Dermis blood vessel endothelial cell (primary cell): ENCODE results near the gene CEP83. TPM values are rescaled to one million over a fixed set of nuclear protein-coding genes. Genes with fewer than 3 reads are reported as not detected.
"Not testable (repeated sequence)": the region's sequence is repeated elsewhere in the genome, so short reads cannot be mapped to it uniquely, and the experiment has no call there.

Source experiments
- DNase-seq: peaks from one replicate; pipeline ENCODE4 v3.0.0; 2010
- total RNA-seq: library from RNA; depleted of rRNA; stranded (reverse); fragments of >200 nt; gene quantifications from 2 replicates; pipeline ENCODE4 v1.2.3, GENCODE V29; 2014

Gene CEP83
- 8.2 and 9.3 TPM in 2 replicates for total RNA-seq

DNA sequence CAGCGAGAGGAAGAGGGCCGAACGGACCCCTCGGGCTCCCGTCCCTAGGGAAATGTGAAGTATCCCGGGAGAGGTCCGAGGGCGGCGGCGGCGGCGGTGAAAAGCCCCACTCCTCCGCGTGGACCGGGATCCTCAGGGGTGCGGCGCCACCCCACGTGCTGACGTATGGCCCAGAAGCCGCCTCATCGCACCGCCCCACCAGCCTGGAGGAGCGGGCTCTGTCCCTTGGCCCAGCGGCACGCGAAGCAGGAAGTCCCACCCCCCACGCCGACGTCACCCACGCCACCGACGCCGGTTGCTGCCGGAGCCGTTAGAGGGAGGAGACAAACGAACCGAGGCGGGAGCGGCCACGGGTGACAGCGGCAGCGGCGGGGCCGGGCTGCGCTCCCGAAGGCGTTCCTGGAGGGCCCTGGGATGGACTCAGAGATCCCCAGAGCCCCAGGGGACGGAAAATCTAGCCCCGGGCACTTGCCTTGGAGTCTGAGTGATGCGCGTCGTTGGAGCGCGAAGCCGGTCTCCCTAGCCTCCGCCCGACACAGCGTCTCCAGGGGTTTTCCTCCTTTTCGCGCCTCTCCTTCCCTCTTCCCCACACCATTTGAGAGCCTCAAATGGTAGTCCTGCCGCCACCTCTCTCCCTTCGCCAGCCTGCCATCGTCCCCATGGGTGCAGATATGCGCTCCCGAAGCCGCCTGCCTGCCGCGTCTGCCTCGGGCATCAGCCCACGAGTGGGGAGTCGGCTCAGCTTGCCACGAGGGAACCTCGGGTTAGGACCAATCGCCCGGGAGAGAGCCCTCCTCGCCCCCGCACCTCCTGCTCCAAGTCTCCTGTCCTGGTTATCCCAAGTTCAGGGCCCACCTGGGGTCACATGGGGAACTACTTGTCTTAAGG, at the start of gene CEP83:
TSS of gene CEP83 (minus strand) at position 140 of the 888 bp plus-strand sequence. CDS start 47,377 bp downstream, outside the sequence.
- peak; percentile 94 for DNase-seq

- DNase-seq = no peak
These were observed 49.6 kb upstream of the CEP83 start for GRCh38 chr12:94509317-94509716.

GRCh38 chr12:94507455-94507854, 47.8 kb upstream of the CEP83 start:
- DNase-seq = no peak

- DNase-seq = no peak
These were observed 44.7 kb upstream of the CEP83 start for GRCh38 chr12:94504386-94504785.

DNA sequence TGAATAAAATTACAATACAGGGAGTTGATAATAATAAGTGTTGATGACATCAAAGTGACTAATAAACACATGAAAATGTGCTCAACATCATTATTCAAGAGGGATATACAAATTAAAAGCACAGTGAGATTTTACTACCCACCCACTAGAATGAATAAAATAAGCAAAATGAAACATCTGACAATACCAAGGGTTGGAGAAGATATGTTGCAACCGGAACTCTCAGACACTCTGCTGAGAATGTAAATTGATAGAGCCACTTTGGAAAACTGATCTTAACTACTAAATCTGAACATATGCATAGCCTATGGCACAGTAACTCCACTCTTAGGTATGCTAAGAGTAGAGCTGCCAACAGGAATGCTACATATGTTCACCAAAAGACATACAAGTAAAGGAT, 44.0 kb upstream of the CEP83 start:
- DNase-seq = no peak

GRCh38 chr12:94500831-94501567, 41.3 kb upstream of the CEP83 start:
- no peak for DNase-seq

DNA sequence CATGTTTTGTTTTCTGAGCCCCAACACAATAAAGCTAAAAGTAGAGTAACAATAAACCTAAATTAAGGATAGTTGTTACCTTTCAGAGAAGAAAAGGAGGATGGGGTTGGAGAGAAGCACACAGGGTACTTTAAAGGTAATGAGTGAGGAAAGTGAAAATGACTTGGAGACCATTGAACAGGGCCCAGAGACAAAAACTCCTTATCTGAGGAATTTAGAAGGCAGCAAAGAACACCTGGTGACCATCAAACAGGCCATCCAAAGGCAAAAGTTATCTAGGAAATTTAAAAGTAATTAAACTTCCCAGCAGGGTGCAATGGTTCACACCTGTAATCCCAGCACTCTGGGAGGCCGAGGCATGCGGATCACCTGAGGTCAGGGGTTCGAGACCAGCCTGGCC, 39.0 kb upstream of the CEP83 start:
- DNase-seq = no peak

DNA sequence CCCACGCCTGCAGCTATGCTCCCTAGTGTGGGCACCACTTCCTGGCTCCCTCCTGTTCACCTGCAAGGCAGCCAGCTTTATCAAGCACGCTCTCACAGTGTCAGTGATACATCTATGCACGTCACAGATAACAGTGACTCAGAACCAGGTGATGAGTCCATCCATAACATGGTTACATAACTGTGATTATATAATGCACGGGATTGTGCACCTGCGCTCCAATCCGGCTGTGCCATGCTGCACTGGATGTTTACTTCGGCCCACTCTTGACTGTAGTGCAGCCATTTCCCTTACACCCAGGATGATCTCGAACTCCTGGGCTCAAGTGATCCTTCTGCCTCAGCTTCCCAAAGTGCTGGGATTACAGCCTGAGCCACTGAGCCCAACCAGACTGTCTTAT, 38.4 kb upstream of the CEP83 start:
- no peak for DNase-seq

- DNase-seq = no peak
These were observed 35.9 kb upstream of the CEP83 start for GRCh38 chr12:94495445-94496115.

DNA sequence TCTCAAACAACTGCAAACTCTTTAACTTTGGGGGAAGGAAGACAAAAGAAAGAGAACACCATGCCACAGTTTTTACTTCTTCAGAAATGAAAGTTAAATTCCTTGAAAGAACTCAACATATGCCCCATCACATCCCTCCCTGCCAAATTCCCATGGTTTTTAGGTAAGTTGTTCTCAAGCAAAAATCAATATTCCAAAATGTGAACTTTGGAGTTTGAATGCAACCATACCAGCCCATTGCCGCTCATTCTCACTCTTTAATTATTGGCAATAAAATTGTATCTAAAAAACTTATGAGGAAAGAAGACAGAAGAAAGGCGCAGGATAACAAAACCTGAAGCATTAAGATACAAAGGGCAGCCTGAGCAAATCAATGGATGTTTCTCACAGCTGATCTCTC, 31.8 kb upstream of the CEP83 start:
- DNase-seq = no peak

DNA sequence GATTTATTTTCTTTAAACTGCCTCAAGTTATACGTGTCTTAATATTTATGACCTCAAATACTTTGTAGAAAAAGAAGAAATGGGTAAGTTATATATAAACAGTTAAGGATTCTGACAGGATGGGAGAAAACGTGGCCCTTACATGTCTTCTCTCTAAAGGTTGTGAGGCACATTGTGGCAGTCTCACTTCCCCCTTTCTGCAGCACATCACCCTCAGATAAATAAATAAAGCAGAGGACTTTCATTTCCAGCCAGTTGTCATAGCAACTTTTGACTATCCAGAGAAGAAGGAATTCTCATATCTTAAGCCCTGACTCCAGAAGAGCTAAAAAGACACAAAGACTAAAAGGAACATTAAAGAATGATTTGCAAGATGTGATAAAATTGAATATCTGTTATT, 28.8 kb upstream of the CEP83 start:
- DNase-seq = no peak

DNA sequence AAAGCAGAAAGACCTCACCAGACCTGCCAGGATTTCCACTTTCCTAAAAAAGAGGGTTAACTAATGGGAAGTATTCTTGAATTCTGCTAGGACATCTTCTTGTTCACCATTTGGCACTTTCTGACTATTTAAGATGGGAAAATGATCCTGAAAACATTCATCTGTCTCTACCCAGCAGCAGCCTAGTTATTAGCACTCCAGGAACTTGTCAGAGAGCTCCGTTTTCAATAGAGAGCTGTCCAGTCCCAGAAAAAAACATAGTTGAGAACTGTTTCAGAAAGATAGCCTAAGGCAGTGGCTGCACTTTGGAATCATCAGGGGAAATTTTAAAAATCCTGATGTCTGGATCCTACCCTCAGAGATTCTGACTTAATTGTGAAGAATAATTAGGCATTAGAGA, 22.1 kb upstream of the CEP83 start:
- DNase-seq = no peak

DNA sequence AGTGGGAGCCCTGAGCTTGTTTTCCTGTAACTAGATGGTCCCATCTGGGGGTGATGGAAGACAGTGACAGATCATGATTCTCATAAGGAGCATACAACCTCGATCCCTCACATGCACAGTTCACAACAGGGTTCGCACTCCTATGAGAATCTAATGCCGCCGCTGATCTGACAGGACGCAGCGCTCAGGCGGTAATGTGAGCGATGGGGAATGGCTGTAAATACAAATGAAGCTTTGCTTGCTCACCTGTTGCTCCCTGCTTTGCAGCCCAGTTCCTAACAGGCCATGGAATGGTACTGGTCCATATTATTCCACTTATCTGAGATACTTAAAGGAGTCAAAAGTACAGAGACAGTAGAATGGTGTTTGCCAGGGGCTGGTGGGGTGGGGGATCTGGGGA, 9.9 kb upstream of the CEP83 start:
- DNase-seq = no peak

DNA sequence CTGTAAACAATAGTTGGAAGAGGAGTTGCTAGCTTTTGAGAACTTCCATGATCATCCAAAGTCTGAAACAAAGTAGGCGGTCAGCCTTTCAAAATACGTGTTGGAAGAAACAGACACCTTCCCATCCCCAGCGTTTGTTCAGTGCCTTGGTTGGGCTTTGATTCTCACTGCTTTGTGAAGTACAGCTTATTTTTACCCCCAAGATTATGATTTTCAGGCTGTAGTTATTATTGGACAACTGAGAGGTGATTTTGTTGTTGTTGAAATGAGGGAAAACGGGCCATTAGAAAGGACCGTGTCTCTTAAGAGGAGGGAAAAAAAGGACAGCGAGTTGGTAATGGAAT, 921 bp upstream of the CEP83 start:
- no peak for DNase-seq

DNA sequence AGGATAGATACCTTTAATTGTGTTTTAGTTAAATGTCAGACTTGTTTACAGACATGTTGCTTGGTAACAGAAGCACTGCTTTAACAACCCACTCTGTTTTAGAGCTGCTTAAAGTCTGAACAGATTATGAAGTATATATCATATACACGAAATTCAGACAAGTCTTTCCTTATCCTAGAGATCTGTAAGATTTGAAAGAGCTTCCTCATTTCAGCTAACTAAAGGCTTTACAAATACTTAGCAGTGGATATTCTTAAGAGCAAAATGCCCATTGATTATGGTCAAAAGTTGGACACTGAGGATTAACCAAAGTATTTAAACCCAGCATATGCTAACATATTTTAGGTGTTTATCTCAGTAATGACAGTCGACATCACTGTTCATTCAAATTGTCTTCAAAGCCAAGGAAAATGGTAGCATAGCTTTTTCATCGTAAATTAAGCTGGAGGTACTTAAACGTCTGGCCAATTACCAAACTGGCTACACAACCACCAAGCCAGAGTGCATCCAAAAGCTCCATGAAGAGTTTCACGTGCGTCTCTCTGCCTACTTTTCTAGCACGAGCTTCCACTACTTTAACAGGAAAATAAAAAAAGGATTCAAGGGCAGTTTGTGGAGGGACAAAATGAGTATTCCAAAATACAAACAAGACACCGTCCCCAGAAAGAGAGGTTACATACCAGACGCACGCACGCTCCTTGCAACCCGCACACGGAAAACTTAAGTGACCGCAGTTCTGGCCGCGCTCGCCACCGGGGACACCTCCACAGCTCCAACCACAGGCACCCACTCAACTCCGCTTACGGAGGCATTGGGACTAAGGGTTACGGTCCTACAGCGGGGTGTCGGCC, 565 bp downstream of the CEP83 start:
- DNase-seq = peak; percentile 57

- DNase-seq = no peak
These were observed 2.4 kb downstream of the CEP83 start for GRCh38 chr12:94457311-94457710.

DNA sequence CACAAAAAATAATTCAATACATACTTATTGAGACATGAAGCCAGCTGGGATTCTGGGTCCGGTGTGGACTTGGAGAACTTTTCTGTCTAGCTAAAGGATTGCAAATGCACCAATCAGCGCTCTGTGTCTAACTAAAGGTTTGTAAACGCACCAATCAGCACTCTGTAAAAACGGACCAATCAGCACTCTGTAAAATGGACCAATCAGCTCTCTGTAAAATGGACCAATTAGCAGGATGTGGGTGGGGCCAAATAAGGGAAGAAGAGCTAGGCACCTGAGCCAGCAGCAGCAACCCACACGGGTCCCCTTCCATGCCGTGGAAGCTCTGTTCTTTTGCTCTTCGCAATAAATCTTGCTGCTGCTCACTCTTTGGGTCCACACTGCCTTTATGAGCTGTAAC, 5.3 kb downstream of the CEP83 start:
- not testable (repeated sequence) for DNase-seq

DNA sequence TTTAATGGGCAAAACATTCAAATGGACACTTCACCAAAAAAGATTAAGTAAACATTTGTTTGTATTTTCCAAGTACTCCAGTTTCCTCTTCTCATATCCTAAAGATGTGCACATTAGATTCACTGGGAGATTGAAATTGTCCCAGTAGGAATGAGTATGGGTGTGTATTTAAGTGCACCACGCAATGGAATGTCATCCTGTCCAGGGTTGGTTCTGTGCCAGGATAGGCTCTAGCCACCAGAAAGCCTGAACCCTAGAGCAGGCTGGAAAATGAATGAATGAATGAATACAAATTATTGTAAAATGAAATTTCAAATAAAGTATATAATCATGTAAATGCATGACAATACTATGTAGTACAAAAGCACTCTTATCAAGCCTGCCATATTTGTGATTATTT, 14.0 kb downstream of the CEP83 start:
- DNase-seq = peak; percentile 16

DNA sequence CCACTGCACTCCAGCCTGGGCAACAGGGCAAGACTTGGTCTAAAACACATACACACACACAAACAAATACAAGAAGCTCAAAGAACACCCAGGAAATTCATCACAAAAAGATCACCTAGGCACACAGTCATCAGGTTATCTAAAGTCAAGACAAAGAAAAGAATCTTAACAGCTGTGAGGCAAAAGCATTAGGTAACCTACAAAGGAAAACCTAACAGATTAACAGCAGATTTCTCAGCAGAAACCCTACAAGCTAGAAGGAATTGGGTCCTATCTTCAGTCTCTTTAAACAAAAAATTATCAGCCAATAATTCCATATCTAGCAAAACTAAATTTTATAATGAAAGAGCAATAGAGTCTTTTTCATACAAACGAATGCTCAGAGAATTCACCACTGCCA, 22.4 kb downstream of the CEP83 start:
- DNase-seq = no peak

DNA sequence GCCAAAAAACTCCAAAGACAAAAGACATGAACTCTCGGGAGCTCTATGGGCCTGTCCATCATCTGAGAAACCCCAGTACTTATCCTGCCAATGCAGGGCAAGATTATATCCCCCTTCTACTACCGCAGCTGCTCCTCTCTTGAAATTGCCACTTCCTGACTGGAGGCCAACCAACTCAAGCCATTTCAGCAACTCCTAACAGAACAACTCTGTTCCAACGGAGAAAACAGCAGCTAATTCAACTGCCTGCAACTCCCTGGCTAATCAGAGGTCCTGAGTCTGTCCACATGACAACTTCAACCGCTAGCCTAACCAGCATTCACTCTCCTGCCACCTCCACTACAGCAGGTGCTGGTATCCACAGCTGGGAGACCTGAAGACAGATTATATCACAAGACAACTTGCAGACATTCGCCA, 24.1 kb downstream of the CEP83 start:
- no peak for DNase-seq

- DNase-seq = peak; percentile 20
These were observed 25.5 kb downstream of the CEP83 start for GRCh38 chr12:94434171-94434570.

DNA sequence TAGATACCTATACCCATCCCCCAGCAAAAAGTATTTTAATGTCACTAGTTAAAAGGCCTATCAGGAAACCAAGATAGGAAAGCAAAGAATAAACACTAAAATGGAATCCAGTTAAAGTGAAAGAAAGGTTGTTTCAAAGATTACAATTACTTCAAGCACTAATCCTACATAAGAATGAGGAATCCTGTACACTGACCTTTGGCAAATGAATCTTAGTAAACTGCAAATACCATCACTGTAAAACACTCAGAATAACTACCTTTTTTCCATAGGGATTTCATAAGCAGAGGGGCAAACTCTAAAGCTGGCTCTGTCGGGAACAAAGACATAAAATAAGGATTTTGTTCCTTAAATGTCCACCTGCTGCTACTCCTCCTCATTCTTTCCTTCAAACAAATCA, 25.9 kb downstream of the CEP83 start:
- DNase-seq = no peak

GRCh38 chr12:94430304-94430703, 29.4 kb downstream of the CEP83 start:
- DNase-seq = no peak
